Transverse colon (tissue), 3 donors: Measurements from ENCODE around the gene TMEM129.

Experiments used
- POLR2A ChIP-seq: fragments of 450-650 bp; IDR thresholded peaks from one replicate; pipeline ENCODE4 v1.6.1; 2016; ENCODE audit warnings: antibody characterized with exemption, mild to moderate bottlenecking, moderate library complexity
- TF ChIP-seq, protein P1 (sequence below), 5 experiments: fragments of 200-600 bp in 3 of 5; fragments of 450-650 bp in 2 of 5; sonication (generic) in 3 of 5; IDR thresholded peaks; 1 replicate in 2 of 5; 2 replicates in 3 of 5; pipeline ENCODE4 v1.5.1; 2016 to 2017; ENCODE audit warnings: antibody characterized with exemption in 5 of 5, inconsistent platforms in 3 of 5, mild to moderate bottlenecking in 2 of 5, moderate library complexity in 1 of 5

- TF ChIP-seq, protein P1, sequence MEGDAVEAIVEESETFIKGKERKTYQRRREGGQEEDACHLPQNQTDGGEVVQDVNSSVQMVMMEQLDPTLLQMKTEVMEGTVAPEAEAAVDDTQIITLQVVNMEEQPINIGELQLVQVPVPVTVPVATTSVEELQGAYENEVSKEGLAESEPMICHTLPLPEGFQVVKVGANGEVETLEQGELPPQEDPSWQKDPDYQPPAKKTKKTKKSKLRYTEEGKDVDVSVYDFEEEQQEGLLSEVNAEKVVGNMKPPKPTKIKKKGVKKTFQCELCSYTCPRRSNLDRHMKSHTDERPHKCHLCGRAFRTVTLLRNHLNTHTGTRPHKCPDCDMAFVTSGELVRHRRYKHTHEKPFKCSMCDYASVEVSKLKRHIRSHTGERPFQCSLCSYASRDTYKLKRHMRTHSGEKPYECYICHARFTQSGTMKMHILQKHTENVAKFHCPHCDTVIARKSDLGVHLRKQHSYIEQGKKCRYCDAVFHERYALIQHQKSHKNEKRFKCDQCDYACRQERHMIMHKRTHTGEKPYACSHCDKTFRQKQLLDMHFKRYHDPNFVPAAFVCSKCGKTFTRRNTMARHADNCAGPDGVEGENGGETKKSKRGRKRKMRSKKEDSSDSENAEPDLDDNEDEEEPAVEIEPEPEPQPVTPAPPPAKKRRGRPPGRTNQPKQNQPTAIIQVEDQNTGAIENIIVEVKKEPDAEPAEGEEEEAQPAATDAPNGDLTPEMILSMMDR (IDR thresholded peaks at IDR 0.05) = no peak
- TF ChIP-seq POLR2A = no peak
These were observed 44.3 kb downstream of the TMEM129 start for GRCh38 chr4:1676605-1677525.
